ENCODE data around the gene KRT82.

DNA sequence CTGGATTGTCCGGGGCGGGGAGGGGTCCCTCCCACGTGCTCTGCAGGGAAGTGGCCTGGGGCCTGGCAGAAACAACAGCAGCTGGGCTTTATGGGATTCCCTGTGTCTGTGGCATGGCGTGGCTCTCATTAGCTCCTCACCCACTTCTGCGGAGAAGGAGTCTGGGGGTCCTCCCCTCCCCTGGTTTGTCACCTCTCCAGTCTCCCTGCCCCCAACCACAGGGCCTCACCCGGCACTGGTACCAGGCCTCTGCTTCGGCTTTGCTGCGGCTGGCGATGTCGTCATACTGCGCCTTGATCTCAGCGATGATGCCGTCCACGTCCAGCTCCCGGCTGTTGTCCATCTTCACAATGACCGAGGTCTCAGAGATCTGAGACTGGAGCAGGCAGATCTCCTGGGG, 6.4 kb downstream of the KRT82 start:
- TF ChIP-seq EP300 (IDR thresholded peaks at IDR 0.05; ENCODE audit: low read depth), result no peak
- TF ChIP-seq, protein P1, sequence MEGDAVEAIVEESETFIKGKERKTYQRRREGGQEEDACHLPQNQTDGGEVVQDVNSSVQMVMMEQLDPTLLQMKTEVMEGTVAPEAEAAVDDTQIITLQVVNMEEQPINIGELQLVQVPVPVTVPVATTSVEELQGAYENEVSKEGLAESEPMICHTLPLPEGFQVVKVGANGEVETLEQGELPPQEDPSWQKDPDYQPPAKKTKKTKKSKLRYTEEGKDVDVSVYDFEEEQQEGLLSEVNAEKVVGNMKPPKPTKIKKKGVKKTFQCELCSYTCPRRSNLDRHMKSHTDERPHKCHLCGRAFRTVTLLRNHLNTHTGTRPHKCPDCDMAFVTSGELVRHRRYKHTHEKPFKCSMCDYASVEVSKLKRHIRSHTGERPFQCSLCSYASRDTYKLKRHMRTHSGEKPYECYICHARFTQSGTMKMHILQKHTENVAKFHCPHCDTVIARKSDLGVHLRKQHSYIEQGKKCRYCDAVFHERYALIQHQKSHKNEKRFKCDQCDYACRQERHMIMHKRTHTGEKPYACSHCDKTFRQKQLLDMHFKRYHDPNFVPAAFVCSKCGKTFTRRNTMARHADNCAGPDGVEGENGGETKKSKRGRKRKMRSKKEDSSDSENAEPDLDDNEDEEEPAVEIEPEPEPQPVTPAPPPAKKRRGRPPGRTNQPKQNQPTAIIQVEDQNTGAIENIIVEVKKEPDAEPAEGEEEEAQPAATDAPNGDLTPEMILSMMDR (IDR thresholded peaks at IDR 0.05), result no peak

All from transverse colon (tissue), 3 donors.